GM13976 (cell line): Measurements from ENCODE around the gene SLC39A11.

Source experiments
- DNase-seq: peaks from one replicate; pipeline ENCODE4 v3.0.0; 2012; ENCODE audit warnings: low spot score
- in situ Hi-C: fragments of 300-500 bp; cut with MboI; formaldehyde crosslinking; loops from one replicate; pipeline ENCODE4 v1.12.0; 2022; ENCODE audit warnings: low sequenced_read_pairs, mixed read lengths, inconsistent platforms; ENCODE audit not compliant: unreplicated experiment
- TF ChIP-seq, protein P1 (sequence below): IDR thresholded peaks from 2 replicates; pipeline ENCODE4 v1.5.1; 2012; ENCODE audit warnings: borderline replicate concordance, mild to moderate bottlenecking; ENCODE audit not compliant: insufficient read depth; ENCODE audit errors: extremely low read depth, missing control alignments, control extremely low read depth

The SLC39A11 gene

DNA sequence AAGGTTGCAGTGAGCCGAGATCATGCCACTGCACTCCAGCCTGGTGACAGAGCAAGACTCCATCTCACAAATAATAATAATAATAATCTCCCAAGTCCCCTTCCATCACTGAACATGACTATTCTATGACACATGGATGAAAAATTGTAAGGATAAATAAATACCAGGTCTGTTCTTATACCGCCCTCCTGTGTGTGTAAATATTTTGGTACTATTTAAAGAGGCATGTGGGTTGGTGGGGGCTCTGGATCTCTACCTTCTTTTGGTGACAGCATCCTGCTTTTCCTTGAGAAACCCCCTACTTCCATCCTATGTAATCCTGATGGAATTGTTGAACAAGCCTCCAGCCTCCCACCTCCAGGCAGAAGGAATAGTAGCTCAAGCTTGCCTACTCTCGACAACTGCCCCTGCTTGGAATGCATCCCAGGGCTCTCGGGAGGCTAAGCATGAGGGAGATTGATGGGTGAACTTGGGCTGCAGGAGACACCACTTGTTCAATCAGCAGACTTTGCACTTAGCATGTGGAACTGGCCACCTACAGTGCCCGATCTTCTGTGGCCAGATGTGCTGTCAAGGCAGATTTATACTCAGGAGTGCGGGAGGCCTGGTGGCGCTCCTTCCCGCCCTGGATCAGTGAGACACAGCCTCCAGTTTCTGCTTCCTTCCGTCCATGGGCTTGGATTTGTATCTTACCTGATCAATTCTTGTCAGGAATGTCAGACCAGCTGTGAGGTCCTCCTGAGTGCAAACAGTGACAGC lies 287.4 kb downstream of the SLC39A11 start:
- DNase-seq: no peak
- TF ChIP-seq, protein P1, sequence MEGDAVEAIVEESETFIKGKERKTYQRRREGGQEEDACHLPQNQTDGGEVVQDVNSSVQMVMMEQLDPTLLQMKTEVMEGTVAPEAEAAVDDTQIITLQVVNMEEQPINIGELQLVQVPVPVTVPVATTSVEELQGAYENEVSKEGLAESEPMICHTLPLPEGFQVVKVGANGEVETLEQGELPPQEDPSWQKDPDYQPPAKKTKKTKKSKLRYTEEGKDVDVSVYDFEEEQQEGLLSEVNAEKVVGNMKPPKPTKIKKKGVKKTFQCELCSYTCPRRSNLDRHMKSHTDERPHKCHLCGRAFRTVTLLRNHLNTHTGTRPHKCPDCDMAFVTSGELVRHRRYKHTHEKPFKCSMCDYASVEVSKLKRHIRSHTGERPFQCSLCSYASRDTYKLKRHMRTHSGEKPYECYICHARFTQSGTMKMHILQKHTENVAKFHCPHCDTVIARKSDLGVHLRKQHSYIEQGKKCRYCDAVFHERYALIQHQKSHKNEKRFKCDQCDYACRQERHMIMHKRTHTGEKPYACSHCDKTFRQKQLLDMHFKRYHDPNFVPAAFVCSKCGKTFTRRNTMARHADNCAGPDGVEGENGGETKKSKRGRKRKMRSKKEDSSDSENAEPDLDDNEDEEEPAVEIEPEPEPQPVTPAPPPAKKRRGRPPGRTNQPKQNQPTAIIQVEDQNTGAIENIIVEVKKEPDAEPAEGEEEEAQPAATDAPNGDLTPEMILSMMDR: no peak
- in situ Hi-C loops: no loop called here

DNA sequence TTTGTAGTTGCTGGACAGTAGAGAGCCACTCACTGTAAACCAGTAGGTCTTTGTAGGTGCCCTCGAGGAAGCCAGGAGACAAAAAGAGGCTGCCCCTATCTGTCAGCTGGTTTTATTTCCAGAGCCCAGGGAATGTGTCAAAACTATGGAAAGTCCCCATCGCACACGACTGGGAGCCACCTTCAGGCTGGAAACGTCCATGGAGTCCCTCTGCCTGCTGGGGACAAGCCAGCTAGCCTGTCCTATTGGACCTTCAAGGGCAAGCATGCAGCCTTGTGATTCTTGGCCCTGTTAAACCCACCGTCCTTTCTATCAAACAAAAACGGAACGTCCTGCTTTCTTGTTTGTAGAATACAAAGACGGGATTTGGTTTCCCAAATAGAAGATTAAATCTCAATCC lies 289.8 kb downstream of the SLC39A11 start:
- TF ChIP-seq, protein P1: no peak
- no peak for DNase-seq
- in situ Hi-C loops: no loop called here

DNA sequence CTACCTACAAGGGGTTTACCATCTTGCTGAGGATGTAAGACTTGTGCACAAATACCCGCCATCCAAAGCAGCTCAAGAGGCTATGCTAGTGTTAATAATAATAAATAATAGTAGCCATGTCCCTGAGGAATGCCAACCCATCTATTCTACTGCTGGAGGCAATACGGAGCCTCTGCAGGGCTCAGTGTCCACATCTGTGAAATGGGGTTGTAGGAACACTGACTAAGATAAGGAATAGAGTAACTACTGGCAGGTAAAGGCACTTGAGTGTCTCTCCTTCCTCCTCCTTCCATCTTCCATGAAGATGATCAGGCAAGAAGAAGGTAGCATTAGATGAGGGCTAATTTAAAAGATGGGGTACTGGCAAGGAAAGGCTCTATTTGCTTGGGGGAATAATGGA lies 295.3 kb downstream of the SLC39A11 start:
- TF ChIP-seq, protein P1: no peak
- in situ Hi-C loops: no loop called here
- no peak for DNase-seq

DNA sequence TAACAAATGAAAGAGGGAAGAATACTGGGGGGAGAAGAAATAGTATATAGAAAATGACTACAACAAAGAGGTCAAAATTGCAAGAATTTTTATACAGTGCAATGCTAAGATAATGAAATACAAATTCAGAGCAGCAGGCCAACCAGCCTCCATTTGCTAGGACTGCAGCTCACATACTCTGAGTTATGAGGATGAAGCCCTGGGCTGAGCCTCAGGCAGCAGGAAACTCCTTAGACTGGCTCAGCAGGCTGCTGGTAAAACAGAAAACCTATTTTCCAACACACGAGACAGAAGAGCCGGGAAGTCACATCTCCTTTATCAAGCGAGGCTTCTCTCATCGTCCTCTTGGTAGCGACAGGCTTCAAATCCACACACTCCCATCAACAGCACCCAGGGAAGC lies 296.5 kb downstream of the SLC39A11 start:
- TF ChIP-seq, protein P1: no peak
- DNase-seq: no peak
- in situ Hi-C loops: no loop called here

DNA sequence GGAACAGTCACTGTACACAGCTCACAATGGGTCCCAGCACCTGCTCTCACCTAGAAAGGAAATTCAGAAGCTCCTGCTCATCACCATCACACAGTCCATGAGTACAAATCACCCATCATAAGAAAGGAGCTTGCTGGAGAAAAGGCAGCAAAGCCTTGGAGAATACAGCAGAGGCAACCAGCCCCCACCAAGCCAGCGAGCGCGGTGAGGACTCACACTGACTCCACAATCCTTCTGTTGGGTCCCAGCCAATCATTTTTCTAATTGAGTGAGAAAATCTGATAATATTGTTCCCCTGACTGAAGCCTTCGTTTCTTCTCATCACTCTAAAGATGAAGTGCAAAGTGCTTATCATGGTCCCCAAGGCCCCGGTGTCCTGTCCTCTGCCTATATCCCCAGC lies 298.3 kb downstream of the SLC39A11 start:
- in situ Hi-C loops: no loop called here
- no peak for DNase-seq
- TF ChIP-seq, protein P1: no peak

DNA sequence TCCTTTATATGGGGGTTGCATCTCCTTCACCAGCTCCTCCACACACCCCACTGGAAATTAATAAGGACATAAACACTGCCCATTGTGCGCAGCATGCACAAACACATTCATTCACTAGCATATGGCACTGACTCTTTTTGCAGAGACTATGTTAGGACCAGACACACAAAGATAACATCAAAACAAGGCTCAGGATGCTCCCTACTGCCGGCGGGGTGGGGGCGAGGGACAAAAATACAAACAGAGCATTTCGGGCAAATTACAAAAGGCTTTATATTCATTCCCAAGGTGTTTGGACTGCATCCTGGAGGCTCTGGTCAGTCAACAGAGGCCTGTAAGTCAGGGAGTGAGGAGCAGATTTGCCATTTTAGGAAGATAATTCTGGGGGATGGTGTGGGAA lies 299.7 kb downstream of the SLC39A11 start:
- in situ Hi-C loops: no loop called here
- no peak for DNase-seq
- TF ChIP-seq, protein P1: no peak

DNA sequence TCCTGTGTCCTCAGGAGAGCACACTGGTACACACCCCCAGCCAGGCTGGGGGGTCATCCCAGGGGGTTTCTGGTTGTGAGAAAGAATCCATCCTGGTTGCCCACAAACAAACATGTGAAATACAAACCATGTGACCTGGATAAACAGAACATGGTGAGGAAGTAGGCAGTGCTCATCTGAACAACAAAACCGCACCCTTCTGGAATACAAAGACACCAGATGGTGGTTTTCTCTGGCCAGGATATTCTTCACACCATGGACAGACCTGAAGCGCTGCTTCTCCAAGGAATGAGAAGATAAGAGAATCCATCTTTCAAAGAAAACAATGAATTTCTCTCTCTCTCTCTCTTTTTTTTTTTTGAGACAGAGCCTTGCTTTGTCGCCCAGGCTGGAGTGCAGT lies 302.3 kb downstream of the SLC39A11 start:
- DNase-seq: no peak
- in situ Hi-C loops: no loop called here
- TF ChIP-seq, protein P1: no peak
